Stimulated activated CD8-positive, alpha-beta memory T cell treated with anti-CD3 and anti-CD28 coated beads, Interleukin-15, amount 100 ng/mL, for 1 hour (primary cell): Measurements from ENCODE around the gene KRT40.

ENCODE experiments used
- DNase-seq: peaks from one replicate; pipeline ENCODE4 v3.0.0-alpha.2; 2020; ENCODE audit warnings: low read depth

Gene KRT40

DNA sequence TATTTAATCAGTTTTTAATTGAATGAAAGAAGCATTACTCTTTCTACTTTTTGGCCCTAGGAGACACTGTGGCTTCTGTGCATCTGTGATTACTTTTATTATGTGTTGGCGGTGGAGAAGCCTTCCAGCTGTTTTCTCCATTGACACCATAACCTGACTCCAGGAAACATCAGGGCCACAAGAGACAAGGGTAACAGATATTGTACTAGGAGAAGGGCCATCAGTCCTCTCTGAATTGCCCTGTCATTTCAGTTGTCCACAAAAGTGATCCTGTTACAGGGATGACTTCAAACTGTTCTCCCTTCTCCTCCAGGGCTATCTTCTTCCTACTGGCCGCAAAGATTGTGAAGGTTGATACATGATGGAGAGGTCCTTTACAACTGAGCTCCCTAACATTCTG, 32.0 kb downstream of the KRT40 start:
- DNase-seq: no peak

- no peak for DNase-seq
These were observed 33.0 kb downstream of the KRT40 start for GRCh38 chr17:40951011-40951622.

GRCh38 chr17:40950176-40950575, 34.0 kb downstream of the KRT40 start:
- DNase-seq: no peak

DNA sequence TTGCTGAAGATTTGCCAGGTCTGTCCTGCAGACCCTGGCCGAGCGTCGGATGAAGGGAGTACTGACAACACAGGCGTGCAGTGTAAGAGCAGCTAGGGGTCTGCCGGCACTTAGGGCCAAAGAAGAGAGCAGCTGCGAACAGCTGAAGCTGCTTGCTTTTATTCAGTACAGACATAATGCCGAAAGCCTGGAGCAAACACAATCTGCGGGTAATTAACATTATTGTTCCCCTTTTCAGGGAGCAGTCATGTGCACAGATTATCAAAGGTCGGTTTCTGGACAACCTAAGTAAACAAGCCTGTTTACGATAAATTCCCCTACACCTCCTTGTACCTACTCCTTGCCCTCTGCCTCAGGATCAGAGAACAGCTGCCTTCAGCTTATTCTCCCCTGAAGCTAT, 34.7 kb downstream of the KRT40 start:
- no peak for DNase-seq

- no peak for DNase-seq
These were observed 36.2 kb downstream of the KRT40 start for GRCh38 chr17:40947929-40948328.

GRCh38 chr17:40945414-40945813, 38.7 kb downstream of the KRT40 start:
- DNase-seq: no peak

DNA sequence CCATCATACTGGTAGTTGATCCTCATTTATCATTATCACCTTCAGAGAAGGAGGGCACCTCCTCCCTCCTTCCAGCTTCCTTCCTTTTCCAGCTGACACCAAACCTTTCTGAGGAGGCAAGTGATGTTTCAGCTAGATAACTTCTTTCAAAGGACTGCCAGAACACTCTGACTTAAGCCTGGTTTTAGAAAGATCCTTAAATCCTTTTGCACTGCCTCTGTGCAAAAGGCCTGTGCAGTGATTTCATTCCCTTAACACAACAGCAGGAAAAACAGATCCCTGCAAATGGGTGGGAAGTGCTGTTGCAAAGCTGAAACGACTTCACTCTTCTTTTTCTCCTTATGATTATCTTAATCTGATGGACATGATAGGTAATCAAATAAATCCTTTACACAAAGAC, 39.6 kb downstream of the KRT40 start:
- DNase-seq: no peak

DNA sequence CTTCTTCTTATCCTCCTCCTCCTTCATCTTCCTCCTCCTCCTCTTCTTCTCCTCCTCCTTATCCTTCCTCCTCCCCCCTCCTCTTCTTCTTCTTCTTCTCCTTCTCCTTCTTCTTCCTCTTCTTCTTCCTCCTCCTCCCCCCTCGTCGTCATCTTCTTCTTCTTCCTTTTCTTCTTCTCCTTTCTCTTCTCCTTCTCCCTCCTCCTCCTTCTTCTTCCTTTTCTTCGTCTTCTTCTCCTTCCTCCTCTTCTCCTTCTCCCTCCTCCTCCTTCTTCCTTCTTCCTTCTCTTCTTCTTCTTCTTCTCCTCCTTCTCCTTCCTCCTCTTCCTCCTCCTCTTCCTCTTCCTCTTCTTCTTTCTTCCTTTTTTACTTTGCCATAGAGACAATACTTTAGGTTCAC, 41.6 kb downstream of the KRT40 start:
- no peak for DNase-seq

DNA sequence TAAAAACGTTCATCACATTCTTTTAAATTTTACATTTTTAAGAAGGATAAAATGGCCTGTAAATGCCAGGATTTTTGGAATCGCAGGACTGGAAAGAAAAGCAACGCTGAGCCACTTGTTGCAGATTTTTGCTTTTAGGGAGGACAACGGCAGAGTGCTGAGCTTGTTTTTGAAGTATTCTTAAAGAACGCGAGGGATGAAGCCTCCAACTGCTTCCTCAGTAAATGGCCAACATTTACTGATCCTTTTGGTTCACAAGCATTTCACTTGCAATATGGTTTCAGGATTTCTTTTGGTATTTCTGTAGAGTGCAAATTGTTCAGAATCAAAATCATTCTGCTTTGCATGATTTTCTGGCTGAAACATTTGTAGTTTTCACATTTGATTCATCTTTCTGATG, 43.9 kb downstream of the KRT40 start:
- DNase-seq: no peak

DNA sequence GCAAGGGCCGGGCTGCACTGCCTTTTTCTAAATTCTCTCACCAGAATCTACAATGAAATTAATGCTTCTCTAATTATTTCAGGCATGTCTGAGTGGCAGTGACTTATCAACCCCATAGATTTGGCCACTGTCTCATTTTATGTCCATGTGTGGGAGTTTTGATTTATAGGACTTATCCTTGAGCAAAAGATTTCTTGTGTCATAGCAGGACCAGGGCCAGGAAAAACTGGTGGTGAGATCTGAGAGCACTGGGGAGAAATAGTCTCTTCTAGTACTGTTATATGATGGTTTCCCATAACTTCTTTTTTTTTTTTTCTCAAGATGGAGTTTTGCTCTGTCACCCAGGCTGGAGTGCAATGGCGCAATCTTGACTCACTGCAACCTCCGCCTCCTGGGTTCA, 45.1 kb downstream of the KRT40 start:
- DNase-seq: no peak

DNA sequence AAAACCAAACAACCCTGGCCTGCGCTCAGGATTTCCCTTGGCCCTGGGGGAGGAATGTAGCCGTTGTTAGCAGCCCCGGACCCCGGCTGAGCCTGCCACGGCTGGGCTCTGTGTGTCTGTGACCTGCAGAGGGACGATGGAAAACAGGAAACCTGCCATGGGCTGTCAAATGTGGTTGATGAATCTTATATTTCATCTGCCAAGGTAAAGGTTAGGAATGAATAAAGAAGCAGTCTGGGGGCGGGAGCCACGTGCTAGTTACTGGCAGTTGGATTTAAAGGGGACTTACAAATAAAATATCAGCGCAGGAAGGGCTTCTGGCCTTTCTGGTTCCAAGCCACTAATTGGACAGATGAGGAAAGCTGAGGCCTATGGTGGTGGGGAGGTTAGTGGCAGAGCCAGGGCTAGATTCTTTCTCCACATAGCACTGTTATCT, 46.7 kb downstream of the KRT40 start, which contains the start of gene KRT23:
TSS of gene KRT23 (minus strand) at position 263 of the 436 bp plus-strand sequence. CDS start 1,043 bp downstream, outside the sequence.
- no peak for DNase-seq

- DNase-seq: no peak
These were observed 47.1 kb downstream of the KRT40 start for GRCh38 chr17:40936976-40937375.

- DNase-seq: no peak
These were observed 47.6 kb downstream of the KRT40 start for GRCh38 chr17:40936437-40936971.

DNA sequence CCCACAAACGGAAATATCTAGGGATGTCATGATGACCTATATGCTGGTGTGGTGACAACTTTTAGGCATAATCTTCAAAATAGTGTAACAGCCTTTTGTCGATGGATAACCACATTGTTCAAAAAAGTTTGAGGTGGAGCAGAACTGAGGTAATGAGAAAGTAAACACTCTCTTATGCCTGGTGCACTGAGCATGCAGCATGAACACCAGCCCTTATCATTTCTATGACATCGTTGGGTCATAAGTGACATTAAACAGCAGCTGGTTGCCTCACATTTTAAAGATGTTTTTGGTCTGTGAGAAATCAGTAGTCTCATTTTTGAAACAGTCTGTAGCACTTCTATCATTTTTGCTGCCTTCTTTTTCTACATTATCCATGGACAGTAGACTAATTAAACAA, 48.5 kb downstream of the KRT40 start:
- DNase-seq: no peak

GRCh38 chr17:40932608-40933007, 51.5 kb downstream of the KRT40 start:
- no peak for DNase-seq

DNA sequence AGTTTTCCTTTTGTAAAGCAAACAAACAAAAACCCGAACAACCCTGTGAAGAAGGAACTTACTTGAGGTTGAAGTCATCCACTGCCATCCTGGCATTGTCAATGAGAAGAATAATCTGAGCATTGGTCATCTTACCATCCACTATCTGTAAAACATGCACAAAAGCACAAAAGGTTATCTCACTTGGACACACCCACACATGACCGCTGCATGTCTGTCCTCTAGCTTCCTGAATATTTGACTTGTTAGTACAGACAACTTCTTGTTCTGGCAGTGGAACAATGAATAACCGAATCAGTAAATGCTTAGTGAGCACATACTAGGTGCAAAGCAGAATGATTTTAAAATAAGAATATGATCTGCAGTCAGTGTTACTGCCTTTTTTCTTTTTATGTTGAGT, 52.8 kb downstream of the KRT40 start:
- DNase-seq: no peak
